GM18873 (cell line): Measurements from ENCODE around the gene ATP11A.

Experiments
- ATAC-seq: cut with Tn5 transposase; IDR thresholded peaks from one replicate; pipeline ENCODE4 v1.9.1; 2021; ENCODE audit warnings: mild to moderate bottlenecking, moderate library complexity, moderate number of reproducible peaks; ENCODE audit not compliant: unreplicated experiment, low FRiP score

The ATP11A gene

GRCh38 chr13:112755331-112755730 lies 65.5 kb downstream of the ATP11A start:
- no peak for ATAC-seq

- ATAC-seq = no peak
Observed at GRCh38 chr13:112756081-112756480, 66.2 kb downstream of the ATP11A start.

GRCh38 chr13:112756511-112756966 lies 66.7 kb downstream of the ATP11A start:
- no peak for ATAC-seq

GRCh38 chr13:112756967-112757758 lies 67.3 kb downstream of the ATP11A start:
- ATAC-seq = no peak

GRCh38 chr13:112757759-112758086 lies 67.9 kb downstream of the ATP11A start:
- ATAC-seq = no peak

GRCh38 chr13:112759053-112759452 lies 69.2 kb downstream of the ATP11A start:
- no peak for ATAC-seq

GRCh38 chr13:112759827-112760226 lies 70.0 kb downstream of the ATP11A start:
- ATAC-seq = no peak

- no peak for ATAC-seq
Observed at GRCh38 chr13:112760435-112760834, 70.6 kb downstream of the ATP11A start.

GRCh38 chr13:112760931-112761330 lies 71.1 kb downstream of the ATP11A start:
- ATAC-seq = no peak

GRCh38 chr13:112761701-112762689 lies 72.2 kb downstream of the ATP11A start:
- no peak for ATAC-seq

GRCh38 chr13:112762690-112763080 lies 72.8 kb downstream of the ATP11A start:
- ATAC-seq = no peak

- no peak for ATAC-seq
Observed at GRCh38 chr13:112764028-112764427, 74.2 kb downstream of the ATP11A start.

GRCh38 chr13:112764864-112765561 lies 75.2 kb downstream of the ATP11A start:
- ATAC-seq = no peak

- ATAC-seq = no peak
Observed at GRCh38 chr13:112765731-112766130, 75.9 kb downstream of the ATP11A start.

GRCh38 chr13:112766336-112766735 lies 76.5 kb downstream of the ATP11A start:
- ATAC-seq = no peak

GRCh38 chr13:112767506-112768471 lies 78.0 kb downstream of the ATP11A start:
- ATAC-seq = peak; percentile 63

GRCh38 chr13:112768795-112769481 lies 79.1 kb downstream of the ATP11A start:
- no peak for ATAC-seq

- ATAC-seq = no peak
Observed at GRCh38 chr13:112769615-112770014, 79.8 kb downstream of the ATP11A start.

GRCh38 chr13:112770504-112770903 lies 80.7 kb downstream of the ATP11A start:
- no peak for ATAC-seq
